Ishikawa (cell line): ENCODE measurements around the gene NLGN1.

Source experiments
- EGR1 ChIP-seq: IDR thresholded peaks from 2 replicates; pipeline ENCODE4 v1.6.1; 2012
- EP300 ChIP-seq: IDR thresholded peaks from 2 replicates; pipeline ENCODE4 v1.6.1; 2012; ENCODE audit warnings: borderline replicate concordance
- RAD21 ChIP-seq: IDR thresholded peaks from 2 replicates; pipeline ENCODE4 v1.6.1; 2012; ENCODE audit warnings: low read depth

DNA sequence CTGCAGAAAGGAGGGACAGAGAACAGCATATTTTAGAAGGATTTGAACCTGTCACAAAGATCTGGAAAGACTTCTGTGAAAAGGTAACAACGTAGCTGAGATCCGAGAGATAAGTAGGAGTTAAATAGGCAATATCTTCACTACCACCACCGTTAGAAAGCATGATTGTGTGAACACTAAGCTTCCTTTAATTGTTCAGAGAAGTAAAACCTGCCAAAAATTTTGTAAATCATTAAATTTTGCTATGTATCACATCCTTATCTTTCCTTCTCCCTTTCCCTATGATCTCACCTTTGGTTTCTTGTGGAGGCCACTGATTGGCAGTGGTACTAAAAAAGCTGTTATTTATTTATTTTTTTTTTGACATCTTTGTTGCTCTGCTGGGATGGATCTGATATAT, 346.9 kb downstream of the NLGN1 start:
- no peak for TF ChIP-seq EP300
- TF ChIP-seq EGR1, result no peak
- TF ChIP-seq RAD21, result no peak
